HG03175 (cell line): ENCODE measurements around the gene KCNG1.

Source experiments
- ATAC-seq: cut with Tn5 transposase; IDR thresholded peaks from one replicate; pipeline ENCODE4 v1.9.1; 2021; ENCODE audit warnings: mild to moderate bottlenecking, moderate library complexity; ENCODE audit not compliant: unreplicated experiment

Gene KCNG1

DNA sequence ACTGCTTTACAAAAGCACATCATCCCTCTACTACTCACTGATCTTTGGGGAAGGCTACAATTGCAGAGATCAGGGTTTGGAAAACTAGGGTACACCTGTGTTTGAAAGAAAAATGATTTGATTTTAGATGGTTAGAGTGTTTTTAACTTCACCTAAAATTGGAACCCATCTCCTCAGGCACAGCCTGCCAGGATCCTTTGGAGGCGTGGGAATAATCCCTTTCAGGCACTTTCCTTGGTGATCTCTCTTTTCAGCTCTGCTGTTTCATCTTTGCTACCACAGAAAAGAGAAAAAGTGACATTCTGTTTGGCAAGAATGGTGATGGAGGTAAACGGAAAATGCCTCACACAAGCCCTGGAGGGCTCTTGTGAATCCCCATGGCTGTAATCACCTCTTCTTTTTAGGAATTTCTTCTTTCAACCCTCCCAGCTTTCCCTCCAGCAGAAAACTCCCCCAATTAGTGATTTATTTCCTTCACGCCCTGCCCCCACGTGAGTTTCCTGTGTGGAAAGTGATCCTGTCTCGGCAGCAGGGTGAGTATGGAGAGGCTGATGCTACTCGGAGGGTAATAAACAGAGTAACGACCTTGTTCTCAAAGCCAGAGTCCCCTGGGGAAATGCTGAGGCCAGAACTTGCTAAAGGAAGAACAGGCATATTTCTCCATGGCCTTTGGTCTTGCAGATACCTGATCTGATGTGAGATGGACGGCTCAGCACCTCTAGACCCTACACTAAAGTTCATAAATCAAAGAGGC is 9.2 kb downstream of the KCNG1 start:
- no peak for ATAC-seq

DNA sequence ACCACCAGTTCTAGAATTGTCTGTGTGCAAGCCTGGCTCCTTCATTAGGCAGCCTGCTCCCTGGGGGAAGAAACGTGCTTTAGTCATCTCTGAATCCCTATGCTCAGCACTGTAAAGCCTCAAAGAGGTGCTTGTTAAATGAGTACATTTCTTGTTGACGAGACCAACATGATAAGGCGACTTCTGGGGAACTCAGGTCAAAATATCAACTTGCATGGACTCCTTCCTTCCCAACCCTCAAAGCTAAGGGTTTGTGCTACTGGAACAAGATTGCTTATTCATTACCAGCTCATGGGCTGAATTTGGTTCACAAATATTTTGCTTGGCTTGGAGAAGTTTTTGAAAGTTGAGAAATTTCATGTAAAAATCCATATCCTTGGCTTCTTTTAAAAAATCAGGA is 10.6 kb downstream of the KCNG1 start:
- ATAC-seq: no peak

DNA sequence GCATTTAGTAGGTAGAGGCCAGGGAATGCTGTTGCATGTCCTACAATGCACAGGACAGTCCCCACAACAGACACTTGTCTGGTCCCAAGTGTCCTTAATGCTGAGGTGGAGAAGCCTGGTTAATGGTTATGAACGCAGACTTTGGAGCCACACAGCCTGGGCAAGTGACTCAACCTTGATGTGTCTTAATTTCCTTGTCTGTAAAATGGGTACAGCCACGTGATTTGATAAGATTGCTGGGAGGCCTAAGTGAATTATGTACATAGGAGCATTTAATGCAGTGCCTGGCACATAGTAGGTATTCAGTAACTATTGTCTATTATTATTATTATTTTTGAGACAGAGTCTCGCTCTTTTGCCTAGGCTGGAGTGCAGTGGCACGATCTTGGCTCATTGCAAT is 11.4 kb downstream of the KCNG1 start:
- no peak for ATAC-seq

DNA sequence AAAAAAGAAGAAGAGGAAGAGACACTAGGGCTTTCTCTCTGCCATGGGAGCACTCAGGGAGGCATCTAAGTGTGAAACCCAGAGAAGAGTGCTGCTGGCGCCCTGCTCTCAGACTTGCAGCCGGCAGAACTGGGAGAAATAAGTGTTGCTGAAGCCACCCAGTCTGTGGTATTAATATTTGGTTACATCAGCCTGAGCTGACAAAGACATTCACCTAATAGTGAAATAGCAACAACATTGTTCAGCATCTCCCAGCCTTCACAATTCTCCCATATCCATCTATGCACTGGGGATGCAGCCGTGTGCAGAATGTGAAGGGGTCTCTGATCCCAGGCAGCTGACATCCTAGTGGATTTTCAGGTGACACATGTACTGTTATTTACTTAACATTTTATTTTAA is 12.0 kb downstream of the KCNG1 start:
- no peak for ATAC-seq

DNA sequence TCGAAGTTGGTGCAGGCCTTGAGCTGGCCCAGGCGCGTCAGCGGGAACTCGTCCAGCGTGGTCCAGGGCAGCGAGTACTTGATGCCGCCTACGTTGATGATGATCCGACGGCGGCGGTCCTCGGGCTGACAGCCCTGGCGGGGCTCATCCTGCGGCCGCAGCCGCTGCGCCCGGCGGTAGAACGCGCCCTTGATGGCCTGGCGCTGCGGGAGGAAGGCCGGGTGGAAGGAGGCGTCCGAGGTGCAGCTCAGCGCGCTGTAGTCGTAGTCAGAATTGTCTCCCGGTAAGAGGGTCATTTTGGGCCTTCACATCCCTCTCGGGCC is 12.9 kb downstream of the KCNG1 start:
- ATAC-seq: no peak

DNA sequence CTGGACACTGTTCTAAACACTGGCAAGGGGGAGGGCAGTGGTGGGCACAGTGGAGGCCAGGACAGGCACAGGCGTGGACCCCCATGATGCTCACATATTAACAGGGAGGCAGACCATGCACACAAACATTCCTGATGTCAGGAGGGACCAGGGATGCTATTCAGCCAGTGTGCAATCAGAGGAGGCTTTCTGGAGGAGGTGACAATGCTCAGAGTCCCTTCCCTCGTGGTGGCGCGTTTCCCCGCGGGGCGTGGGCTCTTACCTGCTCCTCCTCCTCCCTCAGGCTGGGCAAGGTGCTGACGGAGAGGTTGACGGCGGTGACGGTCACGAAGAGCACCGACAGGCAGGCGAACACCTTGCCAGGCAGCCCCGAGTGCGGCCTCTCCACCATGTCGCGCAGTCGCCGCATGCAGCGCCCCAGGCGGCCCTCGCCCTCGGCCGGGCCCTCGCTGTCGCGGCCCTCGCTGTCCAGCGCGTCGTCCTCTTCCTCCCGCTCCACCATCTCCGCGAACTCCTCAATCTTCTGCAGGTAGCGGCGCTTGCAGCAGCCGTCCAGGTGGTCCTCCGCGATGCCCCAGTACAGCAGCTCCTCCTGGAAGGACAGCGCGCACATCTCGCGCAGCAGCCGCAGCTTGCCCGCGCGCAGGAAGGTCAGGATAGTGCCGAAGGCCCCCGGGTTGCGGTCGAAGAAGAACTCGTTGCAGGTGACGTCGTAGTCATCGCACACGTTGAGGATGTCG is 13.4 kb downstream of the KCNG1 start:
- ATAC-seq: no peak

DNA sequence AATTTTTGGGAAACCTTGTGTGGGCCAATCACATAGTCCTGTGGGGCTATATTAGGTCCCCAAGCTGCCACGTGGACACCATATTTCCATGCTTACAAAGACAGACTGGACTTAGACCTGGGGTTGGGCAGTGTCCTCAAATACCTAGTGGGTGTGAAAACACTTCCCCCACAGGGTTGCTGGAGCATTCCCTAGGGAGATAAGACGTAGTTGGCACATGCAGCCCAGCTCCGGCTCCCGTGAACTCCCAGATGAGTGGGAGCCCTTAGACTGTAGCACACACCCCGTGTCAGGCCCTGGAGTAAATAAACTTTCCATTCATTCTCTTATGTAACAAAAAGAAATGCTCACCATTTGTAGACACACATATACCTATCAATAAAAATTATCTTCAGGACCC is 14.2 kb downstream of the KCNG1 start:
- no peak for ATAC-seq

DNA sequence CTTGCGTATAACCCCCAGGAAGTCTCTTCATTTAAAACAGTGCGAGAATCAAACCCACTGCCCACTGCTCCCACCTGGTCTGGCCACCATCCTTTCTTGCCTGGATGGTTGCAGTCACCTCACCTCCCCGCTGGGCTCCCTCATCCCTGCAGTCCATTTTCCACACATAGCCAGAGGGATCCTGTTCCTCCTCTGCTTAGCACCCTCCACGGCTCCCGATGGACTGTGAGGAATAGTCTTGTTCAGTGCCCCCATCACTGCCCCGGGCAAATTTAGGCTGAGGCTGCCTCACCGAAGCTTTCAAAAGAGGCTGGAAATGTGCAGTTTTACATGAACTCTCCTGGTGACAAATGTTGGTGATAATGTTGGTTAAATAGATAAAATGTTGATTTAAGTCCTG is 17.7 kb downstream of the KCNG1 start:
- no peak for ATAC-seq

DNA sequence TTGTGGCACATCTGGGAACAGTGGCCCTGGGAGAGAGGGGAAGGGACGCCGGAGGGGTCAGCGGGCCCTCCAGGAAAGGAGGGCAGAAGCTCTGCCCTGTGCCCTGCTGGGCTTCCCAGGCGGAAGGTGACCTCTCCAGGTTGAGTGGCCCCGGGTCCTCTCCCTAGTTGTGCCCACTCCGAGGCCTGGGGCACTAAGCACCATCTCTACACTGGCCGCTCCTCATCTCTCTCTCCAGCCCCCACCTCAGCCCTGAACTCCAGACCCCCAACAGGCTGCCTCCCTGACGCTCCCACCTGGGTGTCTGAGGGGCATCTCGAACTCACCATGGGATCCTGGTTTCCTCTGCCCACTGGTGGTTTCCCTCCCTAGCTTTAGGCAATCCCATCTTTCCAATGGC is 18.1 kb downstream of the KCNG1 start:
- no peak for ATAC-seq

DNA sequence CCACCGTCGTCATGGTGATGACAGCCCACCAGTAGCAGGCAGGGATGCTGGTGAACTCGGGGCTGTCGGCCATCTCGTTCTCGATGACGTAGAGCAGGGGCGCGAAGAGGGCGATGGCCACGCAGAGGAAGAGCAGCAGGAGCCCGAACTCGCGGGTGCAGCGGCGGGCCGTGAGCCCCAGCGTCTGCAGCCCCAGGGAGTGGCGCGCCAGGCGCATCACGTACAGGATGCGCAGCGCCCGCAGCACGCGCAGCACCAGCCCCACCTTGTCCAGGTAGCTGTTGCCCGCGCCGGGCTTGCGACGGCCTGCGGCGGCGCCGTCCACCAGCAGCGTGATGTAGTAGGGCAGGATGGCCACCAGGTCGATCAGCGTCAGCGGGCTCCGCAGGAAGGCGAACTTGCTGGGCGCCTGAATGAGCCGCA is 18.6 kb downstream of the KCNG1 start:
- no peak for ATAC-seq

DNA sequence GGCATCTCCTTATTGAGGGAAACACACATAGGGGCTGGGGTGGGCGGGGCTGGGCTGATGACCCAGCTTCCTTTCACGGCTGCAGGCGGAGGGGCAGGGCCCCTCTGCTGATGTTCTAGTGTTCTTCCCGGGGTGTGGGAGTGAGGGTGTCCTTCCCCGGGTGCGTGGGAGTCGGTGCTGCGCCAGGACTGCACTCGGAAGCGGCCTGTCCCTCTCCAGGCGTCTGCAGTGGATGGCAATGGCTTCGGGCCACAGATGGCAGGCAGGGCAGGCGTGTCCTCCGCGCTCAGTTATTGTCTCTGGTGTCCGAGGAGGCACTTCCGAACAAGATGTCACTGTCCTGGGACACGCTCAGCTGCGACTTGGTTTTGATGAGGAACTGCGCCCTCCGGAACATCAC is 19.2 kb downstream of the KCNG1 start:
- no peak for ATAC-seq

DNA sequence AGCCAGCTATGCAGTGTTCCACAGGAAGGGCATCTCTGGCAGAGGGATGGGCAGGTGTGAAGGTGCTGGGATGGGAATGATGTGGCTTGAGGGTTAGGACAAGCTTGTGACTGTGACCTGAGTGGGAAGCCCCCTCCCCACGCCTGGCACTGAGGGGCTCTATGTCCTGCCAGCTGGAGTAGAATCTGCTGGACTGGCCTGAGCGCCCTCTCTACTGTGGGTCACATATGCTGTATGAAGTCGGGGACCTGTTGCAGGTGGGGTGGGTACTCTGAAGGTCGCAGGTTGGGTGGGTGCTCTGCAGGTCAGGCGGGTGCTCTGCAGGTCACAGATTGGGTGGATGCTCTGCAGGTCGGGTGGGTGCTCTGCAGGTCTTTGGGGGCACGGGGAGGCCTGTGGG is 20.3 kb downstream of the KCNG1 start:
- no peak for ATAC-seq

DNA sequence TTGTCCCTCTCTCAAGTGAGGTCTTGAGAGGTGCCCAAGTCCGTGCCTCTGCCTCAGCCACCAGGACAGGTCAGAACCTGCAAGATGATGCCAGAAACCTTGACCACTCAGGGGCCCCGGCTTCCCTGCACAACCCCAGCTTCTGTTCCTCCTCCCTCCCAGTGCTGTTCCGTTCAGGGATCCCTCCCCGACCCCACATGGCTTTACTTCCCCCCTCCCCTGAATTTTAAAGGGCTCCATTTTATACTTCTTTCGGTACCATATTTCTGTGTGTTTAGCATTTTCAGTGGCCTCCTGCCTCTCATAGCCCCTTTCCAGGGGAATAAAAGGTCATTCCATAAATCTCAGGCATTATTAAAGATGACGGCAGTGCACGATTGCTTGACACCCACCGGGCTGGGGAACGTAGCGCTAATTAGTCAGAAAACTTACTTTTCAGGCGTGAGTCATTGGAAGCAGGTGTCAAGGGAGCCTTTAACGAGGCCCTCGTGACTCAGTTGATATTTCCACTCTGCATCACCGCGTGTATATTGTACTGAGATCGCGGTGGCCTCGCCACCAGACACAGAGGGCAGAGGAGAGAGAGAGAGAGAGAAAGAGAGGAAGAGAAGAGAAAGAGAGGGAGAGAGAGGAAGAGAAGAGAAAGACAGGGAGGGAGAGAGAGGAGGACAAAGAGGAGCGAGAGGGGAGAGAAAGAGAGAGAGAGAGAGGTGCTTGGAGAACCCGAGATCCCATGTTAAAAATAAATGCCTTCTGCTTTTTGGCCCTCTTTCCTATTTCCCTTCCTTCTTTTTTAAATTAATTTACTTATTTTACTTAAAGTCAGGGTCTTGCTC is 21.3 kb downstream of the KCNG1 start:
- ATAC-seq: no peak

DNA sequence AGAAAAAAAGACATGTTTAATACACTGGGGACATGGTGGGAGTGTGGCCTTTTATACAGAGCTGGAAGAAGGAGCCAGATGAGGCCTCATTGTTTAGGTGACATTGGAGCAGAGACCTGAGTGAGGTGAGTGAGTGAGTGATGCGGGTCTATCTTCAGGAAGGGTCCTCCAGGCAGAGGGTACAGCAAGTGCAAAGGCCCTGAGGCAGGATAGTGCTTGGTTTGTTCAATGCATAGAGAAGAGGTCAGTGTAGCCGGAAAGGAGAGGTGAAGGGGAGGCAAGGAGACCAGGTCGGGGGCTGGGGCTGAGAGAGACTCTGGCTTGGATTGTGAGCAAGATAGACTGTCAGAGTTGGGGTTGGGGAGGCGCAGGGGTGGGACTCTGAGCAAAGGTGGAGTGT is 23.6 kb downstream of the KCNG1 start:
- no peak for ATAC-seq

DNA sequence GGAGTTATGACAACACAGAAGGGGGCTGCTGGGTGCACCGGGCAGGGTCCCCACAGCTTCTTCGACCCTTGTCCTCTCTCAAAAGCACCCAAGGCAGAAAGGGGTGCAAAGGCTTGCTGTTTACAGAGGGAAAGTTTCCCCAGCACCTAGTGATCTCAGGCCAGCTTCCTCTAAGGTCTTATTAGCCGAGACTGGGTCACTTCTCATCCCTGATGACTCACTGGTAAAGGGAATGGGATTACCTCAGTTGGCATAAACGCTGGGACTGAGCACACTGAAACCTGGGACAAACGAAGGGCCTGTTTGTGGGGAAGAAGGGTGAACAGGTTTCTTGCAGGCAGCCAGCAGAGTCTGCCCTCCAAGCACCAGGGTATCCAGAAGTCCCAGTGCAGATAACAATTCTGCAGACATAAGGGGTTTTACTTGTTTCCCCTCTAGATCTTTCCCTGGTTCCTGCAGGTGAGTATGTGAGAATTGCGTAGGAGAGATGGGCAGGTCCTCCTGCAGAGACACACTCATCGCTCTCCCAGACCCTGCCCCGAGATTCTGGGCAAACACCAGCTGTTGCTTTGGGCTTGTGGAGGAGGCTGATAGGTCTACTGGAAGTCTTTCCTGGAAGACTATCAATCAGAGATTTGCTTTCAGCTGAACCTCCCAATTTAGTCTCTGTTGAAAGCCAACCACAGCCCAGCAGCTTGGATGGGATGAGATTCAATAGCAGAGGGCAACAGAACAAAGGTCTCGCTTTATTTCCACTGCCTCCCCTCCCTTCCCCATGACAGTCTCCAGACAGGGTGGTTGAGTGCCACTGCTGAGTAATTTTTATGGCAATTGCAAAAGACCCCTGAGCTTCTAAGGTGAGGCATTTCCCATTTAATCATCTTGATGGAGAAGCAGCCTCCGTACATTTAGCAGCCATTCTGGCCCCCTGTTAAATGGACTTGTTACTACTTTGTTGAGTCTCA is 25.7 kb downstream of the KCNG1 start:
- ATAC-seq: no peak

DNA sequence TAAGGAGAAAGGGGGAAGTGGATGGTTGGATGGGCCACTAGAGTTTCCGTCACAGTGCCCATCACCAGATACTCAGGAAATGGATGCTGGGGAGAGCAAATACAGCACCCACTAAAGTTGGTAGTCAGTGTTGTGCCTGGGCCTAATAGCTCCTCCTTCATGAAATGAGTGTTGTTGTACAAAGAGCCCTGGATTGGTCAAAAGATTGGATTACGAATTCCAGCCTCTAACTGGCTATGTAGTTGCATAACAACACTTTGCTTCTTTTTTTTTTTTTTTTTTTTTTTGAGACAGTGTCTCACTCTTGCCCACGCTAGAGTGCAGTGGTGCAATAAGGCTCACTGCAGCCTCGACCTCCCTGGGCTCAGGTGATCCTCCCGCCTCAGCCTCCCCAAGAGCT is 27.4 kb downstream of the KCNG1 start:
- ATAC-seq: no peak

DNA sequence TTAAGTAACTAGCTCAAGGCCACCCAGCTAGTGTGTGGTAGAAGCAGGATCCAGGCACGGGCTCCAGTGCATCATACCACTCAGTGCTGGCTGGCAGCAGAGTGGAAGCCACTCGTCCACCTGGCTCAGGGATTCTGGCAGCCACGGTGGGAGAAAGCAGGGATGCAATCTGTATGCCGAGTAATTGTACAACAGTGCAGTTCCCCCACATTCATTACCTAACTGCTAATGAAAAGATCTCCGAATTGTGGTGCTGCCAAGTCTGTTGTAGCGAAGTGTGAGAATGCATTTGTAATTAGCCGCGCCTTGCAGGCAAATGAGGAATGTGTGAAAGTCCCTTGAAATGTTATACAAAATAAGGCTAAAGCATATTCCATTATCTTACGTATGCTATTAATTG is 29.0 kb downstream of the KCNG1 start:
- no peak for ATAC-seq

DNA sequence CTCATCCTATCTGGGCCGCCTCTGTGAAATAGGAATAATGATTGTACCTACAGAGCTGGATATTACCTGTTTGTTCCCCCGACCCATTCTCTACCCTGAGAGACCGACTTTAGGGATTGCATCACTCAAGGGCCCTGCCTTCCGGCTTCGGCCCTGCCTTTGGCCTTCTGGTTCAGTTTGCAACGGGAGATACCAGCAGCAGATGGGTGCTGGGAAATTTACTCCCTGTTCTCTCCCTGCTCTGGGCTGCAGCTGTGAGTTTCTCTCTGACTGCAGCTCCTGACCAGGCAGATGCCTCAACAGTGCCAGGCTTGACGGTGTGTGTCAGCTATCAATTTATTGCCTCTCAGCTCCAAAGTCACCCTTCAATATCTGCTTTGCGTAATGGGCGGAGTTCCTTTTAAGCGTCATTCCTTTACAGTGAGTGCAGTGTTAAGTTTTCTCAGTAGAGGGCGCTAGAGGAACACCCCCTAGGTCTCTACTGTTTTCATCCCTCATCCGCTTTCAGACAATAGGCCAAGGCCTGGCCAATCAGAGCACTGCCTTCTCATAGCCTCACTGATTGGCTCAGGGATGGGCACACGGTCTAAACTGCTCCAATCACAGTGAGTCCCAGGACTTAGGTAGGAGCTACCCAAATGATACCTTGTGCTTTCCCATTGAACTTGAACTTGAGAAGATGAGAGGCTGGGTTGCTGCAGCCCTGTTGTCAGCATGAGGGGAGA is 30.0 kb downstream of the KCNG1 start:
- ATAC-seq: peak; percentile 73

DNA sequence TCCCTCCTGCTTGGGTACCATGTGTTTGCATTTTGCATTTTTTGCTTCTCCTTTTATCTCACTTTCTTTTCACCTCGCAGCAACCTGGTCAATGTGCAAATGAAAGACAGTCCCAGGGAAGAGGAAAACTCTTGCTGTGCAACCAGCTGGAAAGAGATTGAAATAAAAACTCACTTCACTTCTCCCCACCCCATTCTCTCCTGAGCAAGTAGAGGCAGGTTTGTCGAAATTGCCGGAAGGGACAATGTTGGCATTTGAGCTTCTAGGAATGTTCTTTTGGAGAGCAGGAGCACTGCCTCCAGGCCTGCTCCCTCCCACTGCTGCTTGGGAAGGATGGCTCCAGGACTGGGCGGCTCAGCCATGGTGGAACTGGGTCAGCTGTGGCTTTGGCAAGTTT is 30.6 kb downstream of the KCNG1 start:
- ATAC-seq: no peak

DNA sequence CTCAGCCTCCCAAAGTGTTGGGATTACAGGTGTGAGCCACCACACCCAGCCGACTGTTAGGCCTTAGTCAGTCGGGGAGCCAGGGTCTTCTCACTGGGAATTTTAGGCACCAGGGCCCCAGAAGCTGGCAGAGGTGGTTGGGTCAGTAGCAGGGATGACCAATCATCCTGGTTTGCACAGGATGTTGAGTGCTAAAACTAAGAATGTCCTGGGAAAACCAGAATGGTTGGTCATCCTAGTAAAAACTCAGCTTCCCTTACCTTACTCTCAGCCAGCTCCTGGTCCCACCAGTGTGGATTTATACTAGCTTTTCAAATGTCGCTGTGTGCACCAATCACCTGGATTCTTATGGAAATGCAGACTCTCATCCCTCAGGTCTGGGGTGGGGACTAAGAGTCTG is 31.8 kb downstream of the KCNG1 start:
- ATAC-seq: no peak
